Fibroblast of skin of right biceps (primary cell): ENCODE results near the gene BMPER.
A peak's percentile ranks its signal among the peaks of the same experiment; 100 is the strongest.

ENCODE experiments used
- DNase-seq: peaks from one replicate; pipeline ENCODE4 v3.0.0-alpha.2; 2013

BMPER gene

DNA sequence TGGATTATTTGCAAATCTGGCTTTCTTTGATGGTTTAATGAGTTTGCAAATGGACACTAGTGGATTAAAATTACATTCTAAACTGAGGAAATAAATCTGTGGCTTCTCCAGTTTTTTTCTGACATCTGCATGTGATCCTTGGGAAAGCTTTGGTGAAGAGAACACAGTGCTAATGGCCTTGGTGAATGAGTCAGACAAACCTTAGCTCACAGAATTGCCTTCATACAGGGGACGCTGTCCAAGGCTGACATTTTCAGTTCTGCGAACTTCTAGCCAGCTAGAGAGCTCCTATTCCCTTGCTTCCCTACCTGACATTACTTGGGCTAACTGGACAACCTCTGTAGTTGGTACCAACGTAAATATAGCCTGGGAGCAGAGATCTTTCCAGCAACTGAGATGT is 21.2 kb downstream of the BMPER start:
- peak; percentile 61 for DNase-seq

DNA sequence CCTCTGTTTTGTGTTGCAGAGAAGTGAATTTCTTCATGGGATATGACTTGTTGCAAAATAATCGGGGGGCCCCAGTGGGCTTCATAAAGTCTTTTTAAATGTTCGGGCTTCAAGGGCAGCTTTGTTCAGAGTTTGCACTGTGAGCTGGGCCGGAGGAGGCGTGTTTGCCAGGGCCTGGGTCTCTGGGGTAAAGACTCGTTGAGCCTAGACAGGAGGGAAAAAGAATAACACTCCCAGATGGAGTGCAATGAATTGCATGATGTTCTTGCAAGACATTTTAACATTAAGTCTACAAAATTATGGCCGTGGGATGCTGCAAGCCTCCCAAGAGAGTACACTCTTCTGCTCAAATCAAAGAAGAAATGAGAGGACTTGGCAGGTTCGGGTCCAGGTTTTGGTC is 23.6 kb downstream of the BMPER start:
- DNase-seq = no peak

DNA sequence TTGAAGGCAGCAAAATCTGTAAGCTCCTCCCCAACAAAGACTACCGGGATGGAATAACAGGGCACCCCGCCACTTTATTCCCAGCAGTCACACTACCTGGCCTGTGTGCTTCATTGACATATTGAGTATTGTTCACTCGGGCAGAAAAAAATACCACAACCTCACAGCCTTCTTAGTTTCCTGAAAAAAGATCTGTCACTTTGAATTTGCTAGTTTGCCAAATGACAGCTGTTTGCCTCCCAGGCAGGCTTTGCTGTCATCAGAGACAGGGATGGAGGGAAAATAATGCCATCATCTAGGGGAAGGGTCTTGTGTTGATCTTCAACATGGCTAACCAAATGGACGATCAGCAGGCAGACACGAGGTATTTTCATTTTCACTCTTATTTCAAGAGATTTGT is 26.9 kb downstream of the BMPER start:
- DNase-seq = no peak

DNA sequence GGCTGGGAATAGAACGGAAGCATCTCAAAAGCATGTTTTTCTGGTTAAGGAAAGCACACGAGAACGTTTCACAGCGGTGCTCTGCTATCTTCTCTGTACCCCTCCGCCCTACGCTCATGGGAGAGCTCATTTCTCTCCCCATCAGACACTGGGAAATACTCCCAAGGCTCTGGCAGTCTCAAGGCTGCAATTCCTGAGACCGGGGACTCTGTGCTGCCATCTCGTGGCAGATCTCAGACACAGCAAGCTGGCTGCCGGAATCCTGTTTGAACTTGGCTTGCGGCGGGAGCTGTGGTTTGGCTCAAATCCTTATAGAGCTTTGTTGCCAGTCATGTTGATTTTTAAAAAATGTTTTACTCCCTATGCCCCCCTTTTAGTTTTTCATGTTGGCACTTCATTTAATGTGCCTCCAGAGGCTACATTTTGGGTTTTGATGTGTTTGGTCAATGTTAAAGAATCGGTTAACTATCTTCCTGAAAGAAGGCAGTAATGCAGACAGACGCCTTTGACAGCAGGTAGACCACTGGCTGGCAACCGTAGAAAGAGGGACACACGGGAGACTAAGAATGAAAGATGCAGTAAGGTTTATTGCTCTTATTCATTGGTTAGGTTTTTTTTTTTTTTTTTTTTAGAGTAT is 27.6 kb downstream of the BMPER start:
- peak; percentile 92 for DNase-seq

DNA sequence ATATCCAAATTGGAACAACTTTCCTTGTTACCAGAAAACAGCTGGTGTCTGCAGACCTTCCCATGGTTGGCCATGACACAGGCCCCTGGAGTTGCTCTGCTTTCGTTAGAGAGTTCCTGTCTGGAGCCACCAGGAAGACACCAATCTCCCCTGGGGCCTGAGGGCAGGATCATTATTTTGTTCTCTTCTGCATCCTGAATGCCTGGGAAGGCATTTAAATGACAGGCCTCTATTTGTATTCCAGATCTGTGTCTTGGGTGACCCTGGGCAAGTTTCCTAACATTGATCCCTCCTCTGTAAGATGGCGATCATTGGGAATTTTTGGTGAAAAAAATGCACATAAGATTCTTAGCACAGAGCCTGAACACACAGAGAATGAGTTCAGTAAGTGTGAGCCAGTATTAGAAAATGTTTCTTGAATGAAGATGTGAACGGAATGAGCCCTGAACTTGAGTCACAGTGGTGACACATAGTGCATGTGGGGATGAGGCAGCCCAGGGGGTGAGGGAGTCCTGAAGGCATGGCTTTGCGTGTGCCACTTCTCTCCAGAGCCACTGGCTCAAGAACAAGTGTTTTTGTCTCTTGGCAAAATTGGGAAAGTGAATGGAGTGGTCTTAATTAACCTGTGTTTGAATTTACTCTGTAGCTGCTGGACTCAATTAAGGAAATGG is 28.4 kb downstream of the BMPER start:
- DNase-seq = peak; percentile 94

DNA sequence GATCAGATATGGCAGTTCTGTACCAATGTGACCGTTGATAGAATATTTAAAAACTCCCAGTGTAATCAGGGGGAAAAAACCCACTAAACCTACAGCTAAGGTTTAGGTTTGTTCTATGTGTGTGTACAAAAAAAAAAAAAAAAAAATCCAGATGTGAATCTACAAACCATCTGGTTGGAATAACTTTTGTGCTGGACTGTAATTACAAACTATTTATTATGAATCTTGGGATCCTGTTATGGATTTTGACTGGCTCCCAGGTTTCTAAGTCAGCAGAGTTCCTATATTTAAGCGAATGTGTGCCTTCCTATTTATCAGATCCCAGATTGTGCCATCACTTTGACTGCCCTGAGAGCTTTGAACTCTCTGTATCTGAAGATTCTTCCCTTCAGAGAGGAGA is 29.1 kb downstream of the BMPER start:
- no peak for DNase-seq

DNA sequence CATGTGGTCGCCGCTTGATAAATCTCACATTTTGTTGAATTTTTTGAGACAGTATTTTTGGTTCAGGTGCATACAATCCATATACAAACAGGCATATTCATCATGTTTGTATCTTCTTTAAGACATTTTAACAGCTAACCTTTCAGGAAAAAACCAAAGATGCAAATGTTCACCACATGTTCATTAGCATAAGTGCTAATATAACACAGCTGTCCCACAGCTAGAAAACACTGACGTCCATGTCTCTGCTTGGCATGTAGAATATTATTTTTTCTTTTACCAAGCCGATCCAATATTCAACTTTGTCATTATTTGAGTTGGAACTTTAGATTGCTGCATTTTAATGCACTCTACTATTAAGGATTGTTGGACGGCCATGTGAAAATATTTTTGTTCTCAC is 31.2 kb downstream of the BMPER start:
- DNase-seq = no peak

DNA sequence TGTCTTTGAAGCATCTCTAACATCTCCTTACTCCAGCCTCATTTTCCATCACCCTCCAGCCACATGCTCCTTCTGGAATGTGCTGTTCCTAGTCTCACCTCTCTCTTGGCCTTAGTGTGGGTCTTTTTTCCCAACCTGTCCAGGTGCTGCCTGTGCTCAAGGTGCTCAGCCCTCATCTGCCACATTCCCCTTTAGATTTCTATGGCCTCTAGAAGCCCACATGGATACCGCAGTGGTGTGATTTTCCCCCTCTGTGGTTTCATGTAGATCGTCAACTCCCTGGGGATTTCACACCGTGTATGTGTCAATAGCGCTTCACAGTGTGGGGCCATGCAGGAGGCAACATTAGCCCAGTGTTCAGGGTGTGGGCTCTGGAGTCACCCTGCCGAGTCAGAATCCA is 32.5 kb downstream of the BMPER start:
- peak; percentile 22 for DNase-seq

DNA sequence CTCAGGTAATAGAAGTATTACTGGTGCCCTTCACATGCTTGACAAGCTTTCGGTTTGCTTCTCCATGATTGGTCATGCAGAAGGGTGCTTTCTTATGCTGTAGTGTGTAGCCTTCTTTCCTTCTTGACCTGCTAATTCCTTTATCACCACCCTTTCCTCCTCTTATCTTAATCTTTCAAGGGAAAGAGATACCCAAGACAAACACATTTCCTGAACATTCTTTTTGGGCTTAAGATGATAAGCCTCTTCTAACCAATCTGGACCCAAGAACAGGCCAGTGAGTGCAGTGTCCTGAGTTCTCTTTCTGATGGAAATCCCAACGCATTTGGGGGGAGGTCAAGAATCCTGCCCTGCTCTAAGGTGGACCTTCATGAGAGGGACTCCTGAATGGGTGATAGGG is 33.8 kb downstream of the BMPER start:
- no peak for DNase-seq

DNA sequence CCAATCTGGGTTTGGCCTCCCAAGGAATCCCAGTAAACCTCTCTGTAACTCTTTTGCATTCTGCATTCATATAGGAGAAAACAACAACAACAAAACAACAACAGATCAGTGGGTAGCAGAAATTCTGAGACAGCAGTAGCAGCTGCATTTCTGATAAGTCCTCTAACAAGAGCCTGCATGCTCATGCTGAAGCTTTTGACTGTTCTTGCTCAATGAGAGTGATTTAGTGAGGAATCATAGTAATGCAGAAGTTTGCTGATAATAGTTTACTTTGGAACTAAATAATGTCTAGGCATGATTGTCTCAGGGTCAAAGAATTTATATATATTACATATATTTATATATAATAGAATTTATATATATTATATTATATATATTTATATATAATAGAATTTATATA is 35.2 kb downstream of the BMPER start:
- peak; percentile 34 for DNase-seq

DNA sequence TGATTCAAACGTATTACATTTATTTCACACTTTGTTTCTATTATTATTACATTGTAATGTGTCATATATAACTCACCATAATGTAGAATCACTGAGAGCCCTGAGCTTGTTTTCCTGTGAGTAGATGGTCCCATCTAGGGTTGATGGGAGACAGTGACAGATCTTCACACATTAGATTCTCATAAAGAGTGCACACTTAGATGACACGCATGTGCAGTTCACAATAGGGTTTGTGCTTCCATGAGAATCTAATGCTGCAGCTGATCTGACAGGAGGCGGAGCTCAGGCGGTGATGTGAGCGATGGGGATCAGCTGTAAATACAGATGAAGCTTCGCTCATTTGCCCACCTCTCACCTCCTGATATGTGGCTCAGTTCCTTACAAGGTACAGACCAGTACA is 36.1 kb downstream of the BMPER start:
- DNase-seq = peak; percentile 22

DNA sequence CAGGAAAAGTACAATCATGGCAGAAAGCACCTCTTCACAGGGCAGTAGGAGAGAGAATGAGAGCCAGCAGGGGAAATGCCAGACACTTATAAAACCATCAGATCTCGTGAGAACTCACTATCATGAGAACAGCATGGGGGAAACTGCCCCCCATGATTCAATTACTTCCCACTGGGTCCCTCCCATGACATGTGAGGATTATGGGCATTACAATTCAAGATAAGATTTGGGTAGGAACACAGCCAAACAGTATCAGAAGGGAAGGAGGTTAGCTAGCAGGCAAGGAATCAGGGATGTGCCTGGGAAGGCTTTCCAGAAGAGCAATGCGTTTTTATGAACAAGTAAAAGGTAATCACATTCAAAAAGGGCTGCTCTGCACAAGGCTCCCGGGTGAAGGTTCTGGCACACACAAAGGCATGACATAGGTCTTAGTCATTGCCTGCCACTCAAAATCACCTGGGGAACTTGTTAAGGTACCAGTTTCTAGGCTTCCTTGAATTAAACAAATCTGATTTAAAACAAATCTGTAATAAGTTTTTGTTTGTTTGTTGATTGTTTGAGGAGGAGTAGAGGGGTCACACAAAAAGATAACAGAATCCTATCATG is 40.9 kb downstream of the BMPER start:
- DNase-seq = no peak

DNA sequence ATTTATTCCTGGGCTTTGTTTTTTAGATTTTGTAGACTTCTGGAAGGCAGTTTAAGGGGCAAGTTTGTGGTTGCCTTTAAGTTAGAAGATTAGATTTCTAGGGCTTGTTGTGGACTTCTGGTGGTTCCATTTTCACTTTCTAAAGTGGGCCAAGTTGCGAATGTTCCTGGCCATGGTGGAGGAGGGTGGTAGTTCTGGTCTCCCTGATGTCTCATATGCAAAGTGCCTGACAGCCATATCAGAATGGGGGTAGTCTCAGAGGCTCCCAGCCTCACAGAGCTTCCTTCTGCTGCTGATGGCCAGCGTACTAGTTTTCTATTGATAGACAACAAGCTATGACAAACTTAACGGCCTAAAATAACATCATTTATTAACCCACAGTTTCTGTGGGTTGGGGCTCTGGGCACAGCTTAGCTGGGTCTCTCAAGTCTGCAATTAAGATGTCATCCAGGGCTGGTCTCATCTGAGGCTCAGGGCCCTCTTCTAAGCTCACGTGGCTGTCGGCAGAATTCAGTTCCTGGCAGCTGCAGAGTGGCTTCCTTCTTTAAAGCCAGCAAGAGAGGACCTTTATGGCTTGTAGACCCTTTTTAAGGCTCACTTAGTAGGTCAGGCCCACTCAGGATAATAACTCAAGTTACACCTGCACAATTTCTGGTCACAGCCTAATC is 44.8 kb downstream of the BMPER start:
- no peak for DNase-seq

DNA sequence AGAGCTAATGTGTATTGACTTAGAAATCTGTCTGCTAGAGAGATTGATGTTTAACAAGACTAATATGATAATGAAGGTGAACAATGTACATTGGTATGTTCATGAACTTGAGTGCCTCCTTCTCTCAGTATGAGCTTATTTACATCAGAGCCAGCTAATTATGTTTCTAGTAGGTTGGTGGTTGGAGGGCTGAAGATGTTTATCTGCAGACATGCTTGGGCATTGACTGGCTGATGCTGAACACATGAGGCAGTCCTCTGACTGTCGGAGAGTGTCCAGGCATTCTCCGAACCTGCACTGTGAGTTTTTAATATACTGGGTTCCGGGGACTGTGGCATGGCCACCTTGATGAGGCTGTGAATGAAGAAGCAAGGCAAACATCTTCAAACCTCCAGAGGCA is 47.5 kb downstream of the BMPER start:
- DNase-seq = peak; percentile 85

DNA sequence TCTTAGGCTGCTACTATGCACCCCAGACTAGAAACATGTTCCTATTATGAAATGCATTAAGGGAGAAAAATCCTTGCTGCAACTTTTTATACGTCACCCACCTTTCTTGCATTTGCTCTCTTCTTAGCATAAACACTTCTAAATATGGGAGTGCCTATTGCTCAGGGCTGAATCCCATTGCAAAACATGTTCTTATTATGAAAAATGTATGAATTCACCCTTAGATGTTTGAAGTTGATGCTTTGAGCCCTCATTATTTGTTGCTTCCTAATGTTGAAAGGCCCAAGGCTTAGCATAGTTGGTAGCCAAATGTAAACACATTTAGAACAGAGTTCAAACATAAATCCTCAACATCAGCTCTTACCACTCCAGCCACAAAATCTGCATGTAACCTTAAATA is 52.8 kb downstream of the BMPER start:
- no peak for DNase-seq

DNA sequence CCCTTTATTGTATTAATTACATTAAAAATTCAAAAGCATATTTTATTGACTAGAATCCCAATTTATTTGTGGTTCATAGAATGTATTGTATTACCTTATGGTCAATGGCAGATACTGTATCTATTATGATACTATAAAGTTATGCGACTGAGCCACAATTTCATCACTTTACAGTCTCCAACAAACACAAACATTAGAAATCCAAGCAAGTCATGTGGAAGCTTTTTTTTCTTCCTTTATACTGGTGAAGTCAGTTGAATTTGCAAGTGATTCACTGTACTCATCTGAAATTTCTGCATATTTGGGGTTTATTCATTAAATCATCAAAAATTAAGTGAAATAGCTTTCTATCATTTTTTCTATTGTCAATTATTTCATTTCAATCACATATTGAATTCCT is 54.3 kb downstream of the BMPER start:
- DNase-seq = peak; percentile 33

DNA sequence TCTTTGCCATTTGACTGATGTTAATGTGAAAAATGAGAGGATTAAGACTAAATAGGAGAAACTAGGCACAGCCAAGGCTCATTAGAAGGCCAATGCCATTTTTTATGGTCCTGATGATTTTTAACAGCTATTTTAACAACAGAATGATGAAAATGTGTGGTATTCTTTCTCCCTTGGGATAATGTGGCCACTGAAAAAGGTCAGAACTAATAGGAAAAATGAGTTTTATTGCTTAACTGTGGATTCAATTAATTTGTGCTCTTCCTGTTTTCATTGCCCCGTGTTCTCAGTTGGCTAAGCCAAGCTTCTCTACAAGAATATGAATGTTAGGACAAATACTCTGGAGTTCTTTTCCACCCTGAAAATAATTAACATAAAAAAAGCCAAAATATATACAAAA is 56.6 kb downstream of the BMPER start:
- peak; percentile 76 for DNase-seq

DNA sequence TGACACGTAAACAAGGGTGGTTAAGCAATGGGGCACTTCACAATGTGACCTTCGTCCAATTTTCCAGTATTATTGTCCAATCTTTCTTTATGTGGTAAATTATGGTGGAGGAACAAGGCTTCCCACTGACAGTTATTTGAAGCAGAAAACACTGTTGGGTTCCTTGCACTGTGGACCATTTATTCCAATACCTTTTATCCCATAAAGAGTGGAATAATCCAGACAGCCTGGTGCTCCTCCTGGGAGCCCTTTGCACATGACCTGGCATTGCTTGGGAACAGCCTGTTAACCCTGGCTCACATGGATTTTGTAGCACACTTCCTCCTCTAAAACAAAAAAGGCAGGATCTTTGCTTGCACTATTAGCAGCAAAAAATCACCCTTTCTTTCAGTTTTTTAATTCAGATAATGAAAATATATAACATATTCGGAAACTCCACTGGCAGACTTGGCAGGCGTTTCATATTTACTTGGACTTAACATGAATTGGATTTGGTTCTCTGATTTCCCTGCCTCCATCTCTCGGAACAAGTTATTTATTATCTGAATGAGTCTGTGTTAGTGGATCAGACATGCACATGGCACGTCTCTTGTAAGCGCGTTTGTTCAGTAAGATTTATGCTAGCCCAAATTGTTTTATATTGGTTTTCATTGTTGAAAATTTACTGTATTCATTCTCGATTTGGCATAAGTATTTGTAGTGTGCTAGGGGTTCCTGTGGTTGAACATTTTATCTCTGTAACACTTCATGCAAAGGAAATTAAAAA is 59.3 kb downstream of the BMPER start:
- no peak for DNase-seq

DNA sequence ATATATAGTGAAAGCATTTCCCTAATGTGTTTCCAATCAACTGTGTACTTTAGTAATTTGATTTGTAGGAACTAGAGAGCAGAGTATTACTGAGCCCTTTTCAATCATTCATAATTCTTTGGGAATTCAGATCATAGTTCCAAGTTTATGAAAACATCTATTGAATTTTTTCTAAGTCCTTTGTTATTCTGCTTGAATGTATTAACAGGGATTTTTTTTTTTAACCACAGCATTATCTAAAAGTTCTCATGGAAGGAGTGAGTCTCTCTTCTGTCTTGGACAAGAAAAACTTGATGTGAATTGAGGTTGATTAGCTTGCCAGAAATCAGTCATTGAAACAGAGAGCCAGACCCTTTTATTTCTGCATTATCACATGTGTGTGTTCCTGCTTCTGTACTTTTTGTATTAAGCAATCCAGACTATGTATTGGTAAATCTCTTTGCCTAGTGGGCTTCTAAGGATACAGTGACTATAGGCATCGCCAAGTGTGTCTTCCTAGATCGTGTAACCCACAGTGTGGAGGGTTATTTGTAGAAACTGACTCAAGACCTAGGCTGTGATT is 59.9 kb downstream of the BMPER start:
- DNase-seq = peak; percentile 56

DNA sequence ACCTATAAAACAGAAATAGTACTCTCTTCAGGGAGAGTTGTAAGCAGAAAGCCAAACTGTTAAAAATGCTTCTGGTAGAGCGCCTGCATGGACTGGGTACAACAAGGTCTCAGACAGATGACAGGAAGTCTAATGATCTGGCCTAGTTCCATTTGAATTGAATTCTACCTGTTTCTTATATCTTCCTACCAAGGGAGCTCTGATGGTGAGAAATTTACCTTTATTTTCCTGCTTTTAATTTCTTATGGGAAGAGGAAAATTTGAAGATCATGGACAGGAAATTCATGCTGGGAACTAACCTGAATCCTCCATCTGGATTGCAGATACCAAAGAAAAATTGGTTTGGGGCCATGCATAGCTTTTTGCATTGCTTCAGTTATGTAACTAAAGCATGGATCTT is 63.3 kb downstream of the BMPER start:
- DNase-seq = no peak

DNA sequence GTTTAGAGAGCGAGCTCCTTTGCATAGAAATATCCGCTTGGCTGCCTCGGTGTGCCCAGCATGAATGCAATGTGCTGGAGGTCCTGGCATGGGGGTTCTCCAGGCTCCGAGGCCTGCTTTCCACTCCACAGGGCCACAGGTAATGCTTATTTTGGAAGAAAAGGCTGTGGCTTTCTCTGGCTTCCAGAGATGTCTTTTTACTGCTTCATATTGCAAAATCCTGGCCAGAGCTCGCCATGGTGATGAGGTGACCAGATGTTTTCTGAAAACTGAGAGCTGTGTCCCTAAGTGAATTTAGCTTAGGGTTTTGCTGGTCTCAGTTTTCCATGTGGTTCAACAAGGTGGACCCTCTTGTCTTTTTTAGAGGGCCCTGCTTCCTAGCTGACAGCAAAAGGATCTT is 65.2 kb downstream of the BMPER start:
- no peak for DNase-seq

DNA sequence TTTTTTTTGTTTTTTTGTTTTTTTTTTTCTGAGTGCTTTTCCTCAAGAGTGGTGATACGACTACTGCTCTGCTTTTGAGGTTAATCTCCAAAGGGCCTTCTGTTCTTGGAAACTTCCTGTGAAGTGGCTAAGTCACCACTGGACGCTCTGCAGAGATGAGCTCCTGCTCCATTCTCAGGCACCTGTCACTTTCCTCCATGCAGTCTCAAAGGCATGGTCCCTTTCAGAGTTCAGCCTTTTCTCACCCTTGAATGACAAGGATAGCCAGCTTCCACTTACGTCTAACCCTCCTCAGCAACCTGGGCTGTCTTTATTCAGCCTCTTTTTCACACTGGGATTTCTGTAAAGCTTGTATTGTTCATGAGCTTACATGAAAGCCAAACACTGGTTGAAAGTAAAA is 65.8 kb downstream of the BMPER start:
- DNase-seq = no peak
